Stimulated activated CD4-positive, alpha-beta T cell treated with anti-CD3 and anti-CD28 coated beads, Interleukin-1b, Interleukin-23, amount 100 ng/mL, for 48 hours (primary cell): ENCODE measurements around the gene WASF3.

Experiments used
- DNase-seq: peaks from one replicate; pipeline ENCODE4 v3.0.0-alpha.2; 2020

Gene WASF3

DNA sequence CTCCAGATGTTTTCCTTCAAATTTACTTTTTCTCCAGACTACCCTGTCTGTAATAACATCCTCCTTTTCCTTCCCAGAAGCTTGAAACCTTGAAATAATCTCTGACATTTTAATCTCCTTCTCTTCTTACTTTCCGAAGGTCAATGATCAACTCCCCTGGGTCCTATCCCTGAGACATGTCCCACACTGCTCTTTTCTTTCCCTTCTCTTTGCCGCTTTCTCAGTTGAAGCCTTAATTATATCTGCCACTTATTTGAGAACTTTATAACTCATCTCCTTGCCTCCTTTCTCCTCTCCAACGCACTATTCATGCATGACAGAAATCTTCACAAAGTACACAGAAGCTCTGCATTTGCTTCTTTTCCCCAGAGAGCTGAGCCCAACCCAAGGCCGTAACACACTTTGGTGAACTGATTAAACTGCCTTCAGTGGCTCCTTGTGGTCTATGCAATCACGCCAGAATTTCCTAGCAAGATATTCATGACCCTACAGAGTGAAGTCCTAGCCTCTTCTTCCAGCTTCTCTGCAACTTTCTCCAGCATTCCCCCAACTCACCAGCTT is 9.2 kb upstream of the WASF3 start:
- no peak for DNase-seq

DNA sequence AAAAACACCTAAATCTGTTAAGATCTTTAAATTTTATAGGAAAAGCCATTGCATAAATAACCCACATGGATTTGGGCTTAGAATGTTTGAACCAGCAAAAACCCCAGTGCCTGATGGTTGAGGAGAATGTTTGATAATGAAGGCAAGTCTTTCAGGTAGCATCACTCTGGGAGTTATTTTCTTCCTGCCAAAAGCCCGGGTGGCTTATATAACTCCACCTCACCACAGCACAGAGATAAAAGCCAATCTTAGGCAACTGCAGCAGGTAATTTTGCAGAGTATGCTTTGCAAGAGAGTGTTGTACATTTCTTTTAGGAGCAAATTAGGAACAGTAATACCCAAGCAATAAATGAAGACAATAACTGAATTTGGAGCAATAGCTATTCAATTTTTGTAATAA is 7.8 kb upstream of the WASF3 start:
- DNase-seq: no peak

DNA sequence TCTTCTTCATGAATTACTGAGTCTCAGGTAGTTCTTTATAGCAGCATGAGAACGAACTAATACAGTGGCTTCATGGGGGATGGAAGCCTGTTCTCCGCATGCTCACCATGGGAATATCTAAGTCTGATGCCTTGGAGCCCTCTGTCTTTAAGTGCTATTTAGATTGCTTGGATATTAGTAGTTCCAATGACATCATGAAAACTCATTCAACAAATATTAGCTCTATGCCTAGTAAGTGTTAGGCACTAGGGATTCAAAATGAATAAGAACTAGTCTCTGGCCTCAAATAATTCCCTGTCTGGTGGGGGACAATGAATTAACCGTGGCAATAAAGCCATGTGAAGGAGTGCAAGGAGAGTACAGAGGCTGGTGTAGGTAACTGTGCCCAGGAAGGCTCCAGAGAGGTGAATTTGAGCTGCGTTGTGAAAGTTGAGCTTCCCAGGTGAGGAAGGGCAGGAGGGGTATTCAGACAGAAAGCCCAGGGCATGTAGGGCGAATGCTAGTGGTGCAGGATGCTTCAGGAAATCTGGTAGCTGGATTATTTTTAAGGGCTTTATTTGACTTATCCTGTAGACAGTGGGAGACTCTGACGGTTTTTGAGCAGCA is 6.1 kb upstream of the WASF3 start:
- DNase-seq: no peak

DNA sequence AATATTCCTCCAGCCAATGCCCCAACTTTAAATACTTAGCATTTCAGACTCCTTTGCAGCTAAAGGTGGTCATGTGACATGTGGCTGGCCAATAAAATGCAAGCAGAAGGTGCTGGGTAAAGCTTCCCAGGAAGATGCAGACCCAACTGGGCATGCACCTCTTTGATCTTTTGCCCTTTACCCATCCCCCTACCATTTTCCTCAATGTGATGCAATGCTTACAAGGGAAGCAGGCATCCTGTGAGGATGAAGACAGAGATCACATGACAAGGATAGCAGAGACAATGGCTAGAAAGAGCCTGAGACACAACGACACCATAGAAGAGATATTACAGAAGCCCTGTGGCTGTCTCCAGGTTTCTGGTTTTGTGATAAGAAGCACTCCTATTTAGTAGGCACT is 2.1 kb upstream of the WASF3 start:
- DNase-seq: no peak

DNA sequence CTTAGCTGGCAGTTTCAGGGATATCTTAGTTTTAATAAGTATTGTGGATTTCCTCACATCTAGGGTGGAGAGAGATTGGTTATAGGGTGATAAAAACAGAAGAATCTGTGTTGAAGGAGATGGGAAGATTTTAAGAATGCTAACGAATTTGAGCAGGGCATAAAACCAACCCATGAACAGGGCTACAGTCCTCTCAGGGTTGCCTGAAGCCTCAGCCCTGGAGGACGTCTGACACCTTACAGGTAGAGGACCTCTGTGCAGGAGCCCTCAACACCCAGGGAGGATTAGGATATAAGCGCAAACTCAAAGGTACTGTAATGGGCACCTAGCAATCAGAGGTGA is 461 bp upstream of the WASF3 start:
- no peak for DNase-seq

DNA sequence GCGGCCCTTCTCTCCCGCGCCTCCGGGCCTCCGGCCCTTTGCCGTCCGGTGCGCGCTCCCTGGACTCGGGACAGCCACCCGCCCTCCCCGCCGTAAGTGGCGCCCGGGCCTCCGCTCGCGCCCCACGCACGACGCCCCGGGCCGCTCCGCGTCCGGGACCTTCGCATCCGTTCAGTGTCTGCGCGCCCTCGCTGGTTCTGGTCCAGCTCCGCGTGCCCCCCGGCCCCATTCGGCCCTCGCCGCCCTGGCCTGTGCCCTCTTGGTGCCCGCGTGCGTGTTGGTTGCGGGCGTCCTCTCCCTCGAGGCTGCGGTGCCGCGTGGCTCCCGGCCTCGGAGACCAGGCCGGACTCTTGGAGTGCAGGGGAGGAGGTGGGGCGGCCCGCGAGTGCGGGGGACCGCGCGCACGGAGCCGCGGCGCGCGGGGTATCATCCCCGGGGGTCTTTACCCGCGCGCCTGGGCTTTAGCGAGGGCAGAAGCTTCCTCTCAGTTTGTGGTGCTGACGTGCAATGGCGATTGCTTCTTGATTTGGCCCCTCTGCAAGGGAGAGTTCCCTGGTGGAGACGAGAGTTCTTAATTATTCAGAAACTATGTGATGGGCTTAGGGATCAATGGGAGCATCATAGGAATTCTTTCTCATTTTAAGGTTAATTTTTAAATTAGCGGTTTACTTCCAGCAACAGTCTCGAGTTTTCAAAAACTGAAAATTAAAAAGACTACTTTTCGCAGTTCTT is 757 bp downstream of the WASF3 start:
- no peak for DNase-seq

DNA sequence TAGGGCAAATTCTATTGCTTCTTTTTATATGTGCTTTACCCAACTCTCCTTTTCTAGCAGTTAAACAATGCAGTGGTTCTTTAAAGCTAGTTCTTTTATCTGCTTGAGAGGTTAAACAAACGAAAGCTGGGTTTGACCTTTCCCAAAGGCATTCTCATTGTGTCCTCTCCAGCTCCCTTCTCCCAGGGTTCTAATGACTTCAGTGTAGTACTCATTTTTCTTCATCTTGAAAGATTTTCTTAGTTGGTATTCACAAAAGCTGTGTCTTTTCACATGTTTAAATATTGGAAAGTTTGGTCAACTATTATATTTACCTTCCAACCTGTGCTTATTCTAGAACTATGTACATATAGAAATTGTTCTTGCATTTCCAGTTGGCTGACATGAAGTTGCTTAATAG is 1.5 kb downstream of the WASF3 start:
- DNase-seq: no peak

DNA sequence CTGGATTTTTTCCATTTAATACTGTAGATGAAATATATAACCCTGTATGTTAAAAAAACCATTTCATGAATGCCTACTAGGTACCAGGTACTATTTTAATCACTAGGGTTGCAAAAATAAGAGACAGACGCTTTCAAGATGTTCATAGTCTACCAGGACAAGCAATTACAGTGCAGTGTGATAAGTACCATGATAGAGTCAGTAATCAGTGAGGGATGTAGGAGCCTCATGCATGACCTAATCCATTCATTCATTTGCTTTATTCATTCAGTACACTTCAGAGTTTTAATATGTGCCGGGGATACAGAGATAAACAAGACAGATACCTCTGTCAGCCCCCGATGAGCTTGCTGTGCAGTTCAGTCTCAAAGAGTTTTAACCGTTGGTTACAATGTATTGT is 3.0 kb downstream of the WASF3 start:
- no peak for DNase-seq

DNA sequence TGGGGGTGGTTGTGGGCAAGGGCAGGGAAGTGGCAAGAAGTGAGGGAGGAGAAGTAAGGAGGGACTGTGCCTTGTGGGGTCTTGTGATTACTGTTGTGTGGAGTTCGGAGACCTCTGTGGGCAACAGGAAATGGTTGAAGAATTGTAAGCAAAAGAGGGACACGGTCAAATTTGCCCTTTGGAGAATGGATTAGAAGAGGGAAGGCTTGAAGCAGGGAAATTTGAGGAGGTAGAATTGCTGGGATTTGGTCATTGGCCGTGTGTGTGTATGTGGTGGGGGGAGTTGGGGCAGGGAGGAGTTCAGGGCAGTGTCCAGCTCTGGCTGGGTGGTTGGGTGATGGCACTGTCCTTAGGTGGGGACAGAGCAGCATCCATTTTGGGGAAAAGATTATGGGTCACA is 3.6 kb downstream of the WASF3 start:
- DNase-seq: no peak

DNA sequence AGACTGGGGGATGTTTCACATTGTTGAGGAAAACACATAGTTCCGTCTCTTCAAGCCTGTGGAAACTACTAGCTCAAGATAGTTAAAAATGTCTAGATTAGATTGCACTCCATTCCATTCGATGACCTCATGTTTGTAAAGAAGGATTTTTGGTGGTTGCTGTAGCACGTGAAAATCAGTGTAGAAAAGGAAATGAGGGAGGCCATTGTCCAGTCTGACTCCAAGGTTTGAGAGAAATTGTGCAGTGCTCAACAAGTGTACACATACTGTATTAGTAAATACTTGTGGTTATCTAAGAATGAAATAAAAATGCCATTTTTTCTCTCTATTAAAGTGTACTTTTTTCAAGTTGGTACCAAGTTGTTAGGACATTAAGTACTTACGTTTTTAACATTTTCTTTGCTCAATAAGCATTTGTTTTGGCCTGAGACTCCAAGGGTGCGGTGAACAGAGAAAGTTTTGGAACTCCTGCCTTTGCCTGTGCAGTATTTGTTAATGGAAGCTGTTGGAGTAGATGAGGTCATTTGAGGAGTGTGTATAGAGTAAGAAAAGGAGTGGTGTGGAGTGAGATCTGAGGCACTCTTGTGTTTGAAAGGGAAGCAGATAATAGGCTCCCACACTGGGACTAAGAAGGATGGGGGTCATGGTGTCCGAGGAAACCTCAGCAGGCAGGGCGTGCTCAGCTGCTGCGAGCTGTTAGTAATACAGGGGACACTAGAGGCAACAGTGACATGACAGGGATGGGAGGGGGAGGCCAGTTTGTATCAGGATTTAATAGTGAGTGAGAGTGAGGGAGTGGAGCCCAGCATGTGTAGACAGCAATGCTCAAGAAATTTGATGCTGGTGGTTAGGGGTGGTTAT is 4.4 kb downstream of the WASF3 start:
- no peak for DNase-seq

DNA sequence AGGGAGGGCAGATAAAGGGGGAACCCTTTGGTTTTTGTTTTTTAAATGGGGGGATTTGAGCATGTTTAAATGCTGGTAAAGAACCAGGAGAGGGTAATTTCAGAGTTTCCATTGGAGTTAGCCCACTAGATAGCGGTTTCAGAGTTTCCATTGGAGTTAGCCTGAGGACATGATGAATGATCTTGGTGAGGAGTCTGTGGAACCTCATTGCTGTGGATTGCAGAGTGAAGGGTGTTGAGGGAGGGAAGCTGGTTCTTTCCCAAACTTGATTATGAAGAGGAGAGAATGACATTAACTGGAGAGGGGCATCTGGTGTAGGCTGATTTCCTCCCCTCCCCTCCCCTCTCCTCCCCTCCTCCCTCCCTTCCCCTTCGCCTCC is 5.0 kb downstream of the WASF3 start:
- no peak for DNase-seq

DNA sequence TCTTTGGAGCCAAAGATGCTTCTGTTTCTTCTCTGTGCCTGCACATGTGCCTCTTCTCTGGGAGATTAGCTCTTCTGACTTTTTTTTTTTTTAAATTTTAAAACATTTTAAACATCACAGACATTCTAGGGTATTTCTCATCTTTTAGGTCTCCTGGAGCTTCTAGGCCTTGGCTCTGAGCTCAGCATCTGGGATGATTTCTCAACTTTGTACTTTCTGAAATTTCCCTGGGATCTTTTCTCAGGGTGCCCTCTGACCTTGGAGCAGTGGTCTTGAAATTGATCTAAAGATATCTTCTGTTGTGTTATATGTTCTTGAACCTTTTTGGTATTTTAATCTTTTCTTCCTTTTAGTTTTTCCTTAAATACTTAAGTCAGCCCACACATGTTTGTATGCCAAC is 6.2 kb downstream of the WASF3 start:
- no peak for DNase-seq

DNA sequence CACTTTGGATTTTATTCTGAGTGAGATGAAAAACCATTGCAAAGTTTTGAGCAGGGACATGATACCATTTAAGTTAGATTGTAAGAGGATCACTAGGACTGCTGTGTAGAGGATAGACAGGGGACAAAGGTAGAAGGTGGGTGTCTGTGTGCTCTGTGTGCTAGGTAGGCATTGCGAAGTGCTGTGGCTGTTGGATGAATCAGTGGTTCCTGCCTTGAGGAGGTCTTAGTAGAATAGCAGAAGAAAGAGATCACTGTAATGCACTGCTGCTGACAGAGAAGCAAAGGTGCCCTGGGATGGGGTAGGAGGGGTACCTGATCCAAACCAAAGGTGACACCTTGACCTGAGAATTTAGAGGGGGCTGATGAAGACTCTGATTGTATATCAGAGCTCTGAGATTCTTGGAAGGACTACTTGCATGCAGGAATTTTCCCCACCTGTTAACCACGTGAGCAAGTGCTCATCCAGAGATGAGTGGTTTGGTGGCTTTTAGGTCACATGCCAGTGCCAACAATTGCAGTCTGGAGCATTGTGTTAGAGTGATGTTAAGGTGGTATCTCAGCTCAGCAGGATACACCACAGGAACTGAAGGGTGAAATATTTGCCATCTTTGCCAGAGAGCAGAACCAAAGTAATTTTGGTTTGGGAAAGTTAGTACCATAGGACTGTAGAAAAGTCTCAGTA is 10.8 kb downstream of the WASF3 start:
- no peak for DNase-seq

DNA sequence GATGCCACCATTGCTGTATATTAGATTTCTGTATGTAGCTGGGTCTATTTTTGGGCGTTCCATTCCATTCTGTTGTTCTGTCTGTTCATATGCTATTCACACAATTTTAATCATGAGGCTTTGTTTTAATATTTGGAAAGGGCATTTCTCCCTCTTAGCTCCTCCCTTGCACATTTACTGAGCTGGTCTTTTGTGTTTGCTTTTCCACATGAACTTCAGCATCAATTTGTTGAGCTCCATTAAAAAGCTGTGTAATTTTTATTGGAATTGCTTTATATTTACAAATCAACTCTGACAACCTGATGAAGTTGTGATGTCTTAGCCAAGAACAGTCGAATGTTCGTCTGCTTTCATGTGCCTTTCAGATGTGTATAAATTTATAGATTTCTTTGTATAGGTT is 14.0 kb downstream of the WASF3 start:
- DNase-seq: no peak

DNA sequence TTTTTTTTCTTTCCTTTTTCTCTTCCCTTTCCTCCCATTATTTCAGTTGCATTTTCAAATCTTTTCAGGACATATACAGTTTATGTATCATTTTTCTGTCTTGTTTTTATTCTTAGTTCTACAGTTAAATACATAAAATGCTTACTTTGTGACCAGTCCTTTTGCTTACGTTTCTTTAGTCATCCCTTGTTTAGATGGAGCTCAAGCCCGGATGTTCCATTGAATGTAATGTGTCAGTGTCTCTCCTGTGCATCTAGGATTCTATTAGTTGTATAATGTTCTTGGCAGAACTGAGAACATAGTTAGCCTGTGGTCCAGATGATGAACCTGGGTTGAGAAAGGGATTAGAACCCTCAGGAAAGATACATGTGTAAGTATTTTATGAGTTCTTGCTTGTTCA is 17.8 kb downstream of the WASF3 start:
- no peak for DNase-seq

DNA sequence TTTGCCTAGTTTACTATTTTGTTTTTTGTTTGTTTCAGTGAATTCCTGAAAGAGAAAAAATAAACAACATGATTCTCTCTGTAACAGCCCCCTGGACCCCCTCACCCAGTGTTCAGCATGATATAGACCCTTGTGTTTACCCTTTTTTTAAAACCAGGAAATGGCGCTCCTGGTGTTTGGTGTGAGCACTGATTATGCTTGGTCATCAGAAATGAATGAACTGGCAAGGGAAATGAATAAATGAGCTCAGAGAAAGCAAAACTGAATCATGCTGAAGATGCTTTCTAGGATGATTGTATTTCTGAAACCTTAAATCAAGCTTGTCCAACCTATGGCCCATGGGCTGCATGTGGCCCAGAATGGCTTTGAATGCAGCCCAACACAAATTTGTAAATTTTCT is 22.1 kb downstream of the WASF3 start:
- DNase-seq: no peak

DNA sequence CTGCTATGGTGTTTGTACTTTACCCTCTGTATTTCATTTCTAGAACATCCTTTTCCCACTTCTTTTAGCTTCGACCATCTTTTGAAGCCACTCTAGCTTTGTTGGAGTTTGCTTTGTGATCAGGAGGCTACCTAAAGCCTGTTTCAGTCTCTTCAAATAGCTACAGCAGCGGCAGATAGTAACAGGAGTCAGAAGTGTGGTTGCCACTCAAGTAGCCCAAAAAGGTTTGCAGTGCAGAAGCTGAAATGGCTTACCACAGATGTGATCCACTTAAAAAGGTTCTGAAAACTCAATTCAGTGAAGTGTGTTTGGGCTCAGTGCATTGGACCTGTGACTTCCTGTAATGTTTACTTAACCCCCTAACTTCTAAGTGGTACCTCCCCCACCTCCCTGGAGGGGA is 26.2 kb downstream of the WASF3 start:
- no peak for DNase-seq

DNA sequence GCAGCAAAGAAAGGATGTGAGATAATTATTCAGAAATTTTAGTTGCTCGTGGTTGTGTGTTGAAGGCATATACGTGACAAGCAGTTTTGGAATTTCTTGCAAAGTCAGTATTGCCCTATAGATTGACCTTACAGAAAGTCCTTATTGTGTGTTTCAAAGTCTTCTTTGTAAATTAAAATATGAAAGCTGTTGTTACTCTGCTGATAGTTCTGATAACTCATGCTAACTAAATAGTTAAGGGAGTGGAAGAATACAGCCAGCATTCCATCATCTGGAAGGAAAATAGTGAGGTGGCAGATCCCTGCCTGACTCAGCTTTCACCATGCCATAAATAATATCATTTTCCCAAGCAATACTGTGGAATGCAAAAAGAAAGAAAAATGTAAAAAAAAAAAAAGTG is 27.2 kb downstream of the WASF3 start:
- DNase-seq: no peak

DNA sequence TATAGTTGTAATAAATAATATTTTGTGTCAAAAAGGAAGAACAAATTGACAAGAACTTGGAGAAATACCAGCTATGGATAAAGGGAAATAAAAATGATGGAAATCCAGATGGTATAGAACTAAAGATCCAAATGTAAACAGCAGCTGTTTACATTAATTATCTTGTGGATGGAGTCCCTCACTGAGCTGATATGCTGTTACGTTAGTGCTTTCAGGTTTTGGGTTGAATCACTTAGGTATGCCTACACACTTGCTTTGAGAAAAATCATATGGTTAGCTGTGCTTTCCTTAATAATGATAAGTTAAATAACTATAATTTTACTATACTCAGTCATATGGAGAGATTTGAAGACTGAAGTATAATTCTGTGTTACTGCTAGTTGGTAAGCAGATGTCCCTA is 27.7 kb downstream of the WASF3 start:
- DNase-seq: no peak

DNA sequence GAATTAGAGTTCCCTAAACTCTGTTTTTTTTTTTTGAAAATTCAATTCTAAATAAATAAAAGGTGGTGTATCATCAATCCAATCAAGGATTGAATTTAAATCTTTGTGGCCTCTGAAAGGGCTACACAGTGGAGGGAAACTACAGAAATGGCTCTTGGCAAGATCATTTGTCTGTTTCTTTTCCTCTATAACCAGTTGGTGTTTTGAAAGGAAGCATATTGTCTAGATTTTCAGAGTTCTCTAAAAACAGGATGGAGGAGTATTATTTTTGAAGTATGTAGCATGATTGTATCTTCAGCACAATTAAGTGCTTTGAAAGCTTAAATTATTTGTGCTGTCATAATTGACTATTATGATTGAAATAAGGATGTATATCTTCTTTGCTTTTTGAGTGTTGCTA is 29.8 kb downstream of the WASF3 start:
- DNase-seq: no peak

DNA sequence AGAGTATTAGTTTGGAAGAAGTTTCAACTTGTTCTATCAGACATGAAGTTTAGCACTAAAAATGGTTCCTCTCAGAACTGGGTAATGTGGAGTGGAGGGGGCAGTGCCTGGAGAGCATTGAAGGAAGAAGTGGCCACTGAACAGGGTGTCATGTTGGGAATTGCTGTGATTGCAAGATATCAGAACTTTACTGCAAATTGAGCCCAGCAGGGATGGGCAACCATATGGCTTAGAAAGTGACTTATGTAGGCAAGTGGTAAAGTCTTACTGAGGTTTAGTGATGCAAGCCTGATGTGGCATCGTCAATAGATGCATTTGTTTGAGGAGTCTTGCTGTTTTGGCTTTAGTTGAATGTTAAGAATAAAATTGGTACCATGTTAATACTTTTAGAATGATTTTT is 31.7 kb downstream of the WASF3 start:
- DNase-seq: no peak

DNA sequence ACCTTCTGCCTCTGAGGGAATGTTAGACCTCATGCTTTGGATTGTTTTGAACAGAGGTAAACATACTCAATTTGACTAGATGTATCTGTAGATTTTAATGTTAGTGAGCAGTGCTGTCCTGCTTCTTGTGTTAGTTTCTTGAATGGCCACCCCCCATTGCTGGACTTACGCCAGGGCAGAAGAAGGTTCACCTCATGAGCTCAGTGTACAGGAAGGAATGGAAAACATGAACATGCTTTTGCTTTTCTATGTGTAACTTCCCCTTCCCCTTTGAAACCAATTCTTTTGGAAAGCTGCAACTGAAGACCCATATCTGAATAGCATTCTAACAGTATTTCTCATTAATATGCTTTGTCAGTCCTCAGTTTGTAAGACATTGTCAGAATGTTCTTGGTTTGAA is 32.3 kb downstream of the WASF3 start:
- no peak for DNase-seq

DNA sequence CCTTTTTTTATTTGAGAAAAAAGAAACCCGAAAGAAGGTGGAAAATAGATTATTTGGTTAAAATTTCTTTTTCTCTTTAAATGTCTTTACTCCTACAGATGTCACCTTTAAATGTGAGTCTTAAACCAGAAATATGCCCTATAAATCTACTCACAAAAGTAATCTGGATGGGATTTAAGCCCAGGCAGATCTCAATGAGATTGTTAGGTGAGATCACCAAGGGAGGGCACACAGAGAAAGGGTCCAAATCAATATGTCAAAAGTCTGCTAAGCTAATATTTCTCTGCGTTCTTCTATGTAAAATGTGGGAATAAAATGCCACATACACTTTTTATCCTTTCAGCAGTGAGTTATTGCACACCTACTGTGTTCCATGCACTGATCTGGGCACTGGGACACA is 32.9 kb downstream of the WASF3 start:
- no peak for DNase-seq

DNA sequence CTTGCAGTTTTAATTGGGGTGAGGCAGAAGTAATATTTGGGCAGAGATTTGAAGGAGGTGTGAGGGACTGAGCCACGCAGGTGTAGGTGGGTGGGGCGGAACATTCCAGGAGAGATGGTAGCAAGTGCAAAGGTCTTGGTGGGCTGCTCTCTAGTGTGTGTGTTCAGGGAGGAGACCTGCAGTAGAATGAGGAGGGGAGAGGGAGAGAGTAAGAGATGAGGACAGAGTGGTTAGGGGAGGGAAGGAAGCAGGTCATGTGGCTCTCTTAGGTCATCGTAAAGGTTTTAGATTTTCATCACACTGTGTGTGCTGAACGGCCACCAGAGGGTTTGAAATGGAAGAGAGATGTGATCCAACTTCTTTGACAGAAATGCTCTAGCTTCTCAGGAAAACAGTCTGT is 33.5 kb downstream of the WASF3 start:
- DNase-seq: no peak
